Limb (tissue), 2 donors: ENCODE measurements around the gene OR2AE1.
"Not testable (repeated sequence)": the region's sequence is repeated elsewhere in the genome, so short reads cannot be mapped to it uniquely, and the experiment has no call there.

Experiments used
- DNase-seq, 2 donors: peaks; one replicate each; pipeline ENCODE4 v3.0.0-alpha.2; 2016; ENCODE audit errors: extremely low spot score in 2 of 2

Gene OR2AE1, protein sequence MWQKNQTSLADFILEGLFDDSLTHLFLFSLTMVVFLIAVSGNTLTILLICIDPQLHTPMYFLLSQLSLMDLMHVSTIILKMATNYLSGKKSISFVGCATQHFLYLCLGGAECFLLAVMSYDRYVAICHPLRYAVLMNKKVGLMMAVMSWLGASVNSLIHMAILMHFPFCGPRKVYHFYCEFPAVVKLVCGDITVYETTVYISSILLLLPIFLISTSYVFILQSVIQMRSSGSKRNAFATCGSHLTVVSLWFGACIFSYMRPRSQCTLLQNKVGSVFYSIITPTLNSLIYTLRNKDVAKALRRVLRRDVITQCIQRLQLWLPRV

DNA sequence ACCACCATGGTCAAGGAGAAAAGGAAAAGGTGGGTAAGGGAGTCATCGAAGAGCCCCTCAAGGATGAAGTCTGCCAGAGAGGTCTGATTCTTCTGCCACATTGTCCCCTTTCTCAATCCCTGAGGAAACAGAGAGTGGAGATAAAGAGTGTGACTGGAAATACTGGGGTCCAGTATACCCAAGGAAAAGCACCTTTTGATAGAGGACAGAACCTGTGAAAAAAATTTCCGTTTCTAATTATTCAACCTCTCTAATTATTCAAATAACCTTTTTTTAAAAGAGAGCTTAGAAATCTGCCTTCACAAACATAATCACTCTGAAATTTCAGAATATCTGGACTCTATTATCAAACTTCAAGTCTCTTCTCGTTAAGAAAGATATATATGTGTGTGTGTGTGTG, at the start of gene OR2AE1:
TSS of gene OR2AE1 (minus strand) at position 101 of the 400 bp plus-strand sequence. CDS start at position 101, 0 bp downstream.
- no peak for DNase-seq

DNA sequence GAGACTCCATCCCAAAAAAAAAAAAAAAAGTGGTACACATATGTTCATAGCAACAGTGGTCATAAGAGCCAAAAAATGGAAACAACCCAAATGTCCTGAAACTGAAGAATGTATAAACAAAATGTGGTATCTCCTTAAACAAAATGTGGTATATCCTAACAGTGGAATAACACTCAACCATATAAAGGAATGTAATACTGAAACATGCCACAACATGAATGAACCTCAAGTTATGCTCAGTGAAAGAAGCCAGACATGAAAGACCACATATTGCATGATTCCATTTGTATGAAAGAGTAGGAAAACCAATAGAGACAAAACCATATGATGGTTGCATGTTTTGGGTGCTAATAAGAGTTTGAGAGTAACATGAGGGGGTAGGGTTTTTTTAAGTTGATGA, 49.5 kb upstream of the OR2AE1 start:
- no peak for DNase-seq

DNA sequence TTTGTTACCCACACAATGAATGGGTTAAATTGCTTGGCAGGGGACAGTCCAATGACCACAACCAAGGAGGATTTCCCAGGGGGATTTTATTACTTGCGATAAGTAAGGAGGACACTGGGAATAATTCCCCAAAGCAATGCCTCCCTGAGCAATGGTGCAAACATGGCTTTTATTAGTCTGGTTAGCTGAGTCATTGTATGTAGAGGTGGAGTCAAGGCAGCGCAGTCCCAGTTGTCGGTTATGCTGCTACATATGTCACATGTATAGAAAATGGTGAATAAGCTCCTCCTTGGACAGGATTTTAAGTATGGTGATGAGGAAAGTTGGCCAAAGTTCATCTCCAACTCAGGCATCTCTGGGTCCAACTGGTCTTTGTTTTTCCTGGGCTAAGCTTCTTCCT, 46.4 kb upstream of the OR2AE1 start:
- DNase-seq = no peak

DNA sequence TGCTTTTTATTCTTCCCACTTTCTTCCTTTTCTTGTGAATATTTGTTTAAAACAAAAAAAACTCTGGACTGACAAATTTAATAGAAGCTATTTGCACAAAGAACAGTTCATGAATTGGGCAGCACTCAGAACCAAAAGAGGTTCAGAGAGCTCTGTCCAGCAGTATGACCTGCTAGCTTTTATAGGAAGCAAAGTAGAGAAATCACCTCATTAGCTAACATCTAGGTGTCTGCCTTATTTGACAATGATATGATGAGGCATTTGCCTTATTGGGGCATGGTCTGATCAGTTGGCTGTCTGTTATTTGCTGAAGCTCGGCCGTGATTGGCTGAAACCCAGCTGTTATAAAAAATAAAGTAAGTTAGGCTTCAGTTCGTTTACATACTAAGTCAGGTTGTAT, 43.3 kb upstream of the OR2AE1 start:
- no peak for DNase-seq

DNA sequence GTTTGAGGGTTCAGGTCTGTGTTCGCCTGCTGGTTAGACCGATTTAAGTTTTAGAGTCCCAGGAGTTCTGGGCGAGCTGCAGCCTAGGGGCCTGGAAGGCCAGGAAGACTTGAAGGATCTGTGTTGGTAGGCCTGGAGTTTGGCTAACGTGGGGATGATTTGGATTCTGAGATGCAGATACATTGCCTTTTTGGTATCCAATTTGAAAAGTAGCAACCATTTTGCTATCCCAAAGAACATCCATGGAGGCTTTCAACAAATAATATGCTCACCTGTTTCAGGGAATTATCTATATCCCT, 42.9 kb upstream of the OR2AE1 start:
- no peak for DNase-seq

DNA sequence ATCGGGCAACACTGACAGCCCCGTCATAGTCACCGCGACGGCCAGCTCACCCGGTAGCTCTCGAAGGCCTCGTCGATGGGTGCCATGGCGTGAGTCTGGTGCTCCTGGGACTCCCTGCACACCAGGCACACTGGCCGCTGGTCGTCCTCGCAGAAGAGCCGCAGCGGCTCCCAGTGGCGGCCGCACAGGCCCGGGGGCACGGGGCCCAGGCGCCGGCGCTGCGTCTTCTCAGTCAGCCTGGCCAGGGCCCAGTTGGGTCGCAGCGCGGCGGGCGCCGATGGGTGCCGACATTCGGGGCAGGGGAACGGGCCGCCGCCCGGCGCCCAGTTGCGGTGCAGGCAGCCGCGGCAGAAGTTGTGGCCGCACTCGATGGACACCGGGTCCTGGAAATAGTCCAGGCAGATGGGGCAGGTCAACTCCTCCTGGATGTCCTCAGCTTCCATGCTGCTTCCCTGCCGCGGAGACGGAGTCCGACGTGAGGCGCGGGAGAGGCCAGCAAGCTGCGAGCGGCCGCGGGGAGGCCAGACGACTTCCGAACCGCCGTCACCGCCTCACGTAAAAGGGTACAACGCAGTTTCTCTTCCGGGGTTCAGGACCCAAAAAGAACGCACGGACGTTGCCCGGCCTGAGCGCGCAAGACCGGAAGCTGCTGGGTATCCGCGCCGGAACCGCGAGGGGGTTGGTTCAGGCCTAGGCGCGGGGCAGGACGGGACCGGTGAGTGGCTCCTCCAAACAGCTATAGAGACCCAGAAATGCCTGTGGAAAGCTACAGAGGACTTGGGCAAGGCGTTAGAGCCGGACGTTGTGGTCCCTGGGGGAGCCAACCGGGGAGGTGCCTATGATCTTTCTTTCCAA, 42.4 kb upstream of the OR2AE1 start, which contains the start of gene TRIM4:
TSS of gene TRIM4 (minus strand) at position 572 of the 855 bp plus-strand sequence. CDS start at position 443, 129 bp downstream.
- peak; percentile 84 to 89 for DNase-seq

DNA sequence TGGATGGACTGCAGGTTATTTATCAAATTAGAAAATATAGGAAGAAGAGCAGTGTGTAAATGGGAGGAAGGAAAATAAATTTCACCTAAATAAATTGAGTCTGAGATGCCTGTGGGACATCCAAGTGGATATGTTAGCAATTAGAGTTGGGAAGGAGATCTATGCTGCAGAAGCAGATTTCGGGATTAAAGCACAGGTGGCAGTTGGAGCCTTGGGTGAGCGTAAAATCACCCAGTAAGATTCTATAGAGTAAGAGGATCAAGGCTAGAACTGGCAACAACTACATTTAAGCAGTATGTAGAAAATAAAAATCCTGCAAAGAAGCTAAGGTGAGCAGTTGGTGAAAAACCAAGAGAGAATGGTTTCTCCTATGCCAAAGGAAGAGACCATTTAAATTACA, 34.1 kb upstream of the OR2AE1 start:
- no peak for DNase-seq

DNA sequence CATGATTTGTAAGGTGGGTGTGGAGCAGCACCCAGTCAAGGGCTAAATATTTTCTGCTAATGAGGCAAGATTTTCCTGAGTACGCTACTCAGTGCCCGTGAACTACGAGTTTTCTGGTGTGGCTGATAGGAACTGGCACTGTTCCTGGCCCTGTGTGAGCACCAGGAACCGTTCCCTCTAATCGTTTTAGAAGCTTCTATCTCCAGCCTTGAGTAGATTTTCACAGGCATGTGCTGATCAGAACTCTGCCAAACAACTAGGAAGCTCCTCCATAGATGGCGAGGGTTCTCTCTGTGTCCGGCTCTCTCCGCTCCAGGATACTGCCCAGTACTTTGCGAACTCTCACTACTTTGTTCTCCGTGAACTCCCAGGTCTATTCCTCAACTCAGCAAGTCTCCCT, 24.7 kb upstream of the OR2AE1 start:
- no peak for DNase-seq

DNA sequence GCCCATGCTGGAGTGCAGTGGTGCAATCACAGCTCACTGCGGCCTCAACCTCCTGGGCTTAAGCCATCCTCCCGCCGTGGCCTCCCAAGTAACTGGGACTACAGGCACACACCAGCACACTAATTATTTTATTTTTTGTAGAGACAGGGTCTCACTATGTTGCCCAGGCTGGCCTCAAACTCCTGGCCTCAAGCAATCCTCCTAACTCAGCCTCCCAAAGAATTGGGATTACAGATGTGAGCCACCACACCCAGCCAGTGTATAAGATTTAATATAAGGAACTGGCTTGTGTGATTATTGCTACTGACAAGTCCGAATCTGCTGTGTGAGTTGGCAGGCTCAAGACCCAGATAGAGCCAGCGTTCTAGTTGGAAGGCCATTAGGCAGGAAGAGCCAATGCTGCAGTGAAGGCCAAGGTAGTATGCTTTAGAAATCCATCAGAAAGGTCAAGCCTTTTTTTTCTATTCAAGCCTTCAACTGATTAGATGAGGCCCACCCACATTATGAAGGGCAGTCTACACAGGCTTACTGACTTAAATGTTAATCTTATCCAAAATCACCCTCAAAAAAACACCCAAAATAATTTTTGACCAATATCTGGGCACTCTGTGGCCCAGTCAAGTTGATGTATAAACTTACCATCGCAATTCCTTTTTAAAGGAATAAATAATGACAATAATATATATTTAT, 23.1 kb upstream of the OR2AE1 start:
- no peak for DNase-seq

DNA sequence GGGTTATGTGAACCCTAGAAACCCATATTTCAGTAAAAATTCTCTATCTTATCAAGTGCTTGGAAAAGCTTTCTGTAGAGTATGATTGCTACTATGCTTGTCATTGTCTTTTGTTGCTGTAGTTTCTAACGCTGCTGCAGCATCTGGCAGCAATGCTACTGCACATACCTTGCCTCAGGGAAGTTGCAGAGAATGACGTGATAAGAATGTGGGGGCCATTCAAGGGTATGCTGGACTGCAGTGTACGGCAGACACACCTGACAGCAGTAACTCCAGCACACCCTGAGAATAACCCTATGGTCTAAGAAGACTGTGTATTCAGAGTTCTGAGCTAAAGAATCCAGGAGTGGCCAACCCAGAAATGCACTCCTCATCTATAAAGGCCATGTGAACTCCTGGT, 22.0 kb upstream of the OR2AE1 start:
- DNase-seq = no peak

DNA sequence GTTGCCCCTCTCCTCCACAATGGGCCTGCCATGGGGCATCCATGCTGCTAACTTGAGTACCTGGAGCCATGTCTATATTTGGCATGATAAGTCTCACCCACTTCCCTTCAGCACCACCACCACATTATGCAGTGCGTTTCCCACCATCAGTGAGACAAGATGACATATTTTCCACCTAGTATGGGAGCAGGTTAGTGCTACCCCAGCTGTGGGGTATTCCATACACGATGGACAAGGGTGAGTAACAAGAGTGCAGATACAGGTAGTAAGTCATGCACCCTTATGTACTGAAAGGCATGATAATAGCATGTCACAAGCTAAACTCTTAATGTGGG, 21.2 kb upstream of the OR2AE1 start:
- DNase-seq = no peak

DNA sequence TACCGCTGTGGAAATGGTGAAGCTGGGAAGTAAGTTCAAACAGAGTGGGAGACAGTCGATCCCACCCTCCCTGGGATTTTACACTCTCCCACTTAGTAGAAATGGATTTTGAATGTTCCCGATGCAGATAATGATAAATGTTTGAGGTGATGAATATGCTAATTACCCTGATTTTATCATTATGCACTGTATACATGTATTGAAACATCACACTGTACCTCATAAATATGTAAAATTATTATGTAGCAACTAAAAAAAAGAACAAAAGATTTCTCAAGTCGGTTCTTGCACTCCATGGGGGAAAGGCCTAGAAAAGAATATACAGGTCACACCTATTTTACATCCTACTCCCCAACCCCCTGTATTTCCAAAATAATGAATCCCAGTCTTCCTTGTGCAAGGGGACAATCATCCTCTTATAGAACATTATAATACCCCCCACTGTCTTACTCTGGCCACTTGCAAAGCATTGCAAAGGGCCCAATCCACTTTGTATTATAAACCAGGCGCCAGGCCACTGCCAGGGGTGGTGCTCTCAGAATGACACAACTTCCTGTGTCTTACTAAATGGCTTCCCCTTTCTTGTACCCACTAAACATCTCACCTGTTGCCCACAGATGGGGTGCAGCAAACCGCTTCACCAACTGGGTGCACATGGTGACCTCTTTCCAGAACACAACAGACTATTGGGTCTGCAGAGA, 20.6 kb upstream of the OR2AE1 start:
- DNase-seq = no peak

DNA sequence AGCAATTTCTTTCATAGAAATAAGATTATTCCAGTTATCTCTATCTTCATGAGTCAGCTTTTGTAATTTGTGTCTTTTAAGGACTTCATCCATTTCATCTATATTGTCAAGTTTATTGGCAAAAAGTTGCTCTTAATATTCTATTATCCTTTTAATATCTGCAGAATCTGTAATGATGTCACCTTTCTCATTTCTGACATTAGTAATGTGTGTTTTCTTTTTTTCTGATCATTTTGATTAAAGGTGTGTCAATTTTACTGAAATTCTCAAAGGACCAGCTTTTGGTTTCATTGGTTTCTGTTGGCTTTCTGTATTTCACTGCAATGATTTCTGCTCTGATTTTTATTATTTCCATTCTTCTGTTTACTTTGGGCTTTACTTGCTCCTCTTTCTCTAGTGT, 17.9 kb upstream of the OR2AE1 start:
- no peak for DNase-seq

DNA sequence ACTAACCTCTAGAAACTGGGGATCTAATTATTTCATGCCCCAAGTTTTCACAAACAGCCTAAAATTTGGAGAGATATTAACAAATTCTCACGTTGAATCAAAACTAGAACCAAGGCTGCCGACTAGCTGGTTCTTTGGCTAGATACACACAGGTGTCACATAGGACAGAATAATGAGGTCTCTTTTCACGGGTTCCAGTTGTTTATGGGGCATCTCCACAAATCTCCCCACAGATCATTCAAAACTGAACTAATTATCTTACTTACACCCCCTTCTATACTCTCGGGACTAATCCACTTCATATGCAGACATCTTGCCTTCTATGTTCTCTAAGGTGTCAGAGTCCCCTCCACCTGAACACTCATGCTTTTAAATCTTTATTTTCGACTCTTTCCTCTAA, 16.4 kb upstream of the OR2AE1 start:
- no peak for DNase-seq

DNA sequence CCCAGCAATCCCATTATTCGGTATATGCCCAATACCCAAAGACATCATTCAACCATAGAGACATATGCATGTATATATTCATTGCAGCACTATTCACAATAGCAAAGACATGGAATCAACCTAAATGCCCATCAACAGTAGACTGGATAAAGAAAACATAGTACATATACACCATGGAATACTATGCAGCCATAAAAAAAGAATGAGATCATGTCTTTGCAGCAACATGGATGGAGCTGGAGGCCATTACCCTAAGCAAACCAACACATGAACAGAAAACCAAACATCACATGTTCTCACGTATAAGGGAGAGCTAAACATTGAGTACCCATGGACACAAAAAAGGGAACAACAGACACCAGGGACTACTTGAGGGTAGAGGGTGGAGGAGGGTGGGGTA, 13.5 kb upstream of the OR2AE1 start:
- DNase-seq = not testable (repeated sequence)

DNA sequence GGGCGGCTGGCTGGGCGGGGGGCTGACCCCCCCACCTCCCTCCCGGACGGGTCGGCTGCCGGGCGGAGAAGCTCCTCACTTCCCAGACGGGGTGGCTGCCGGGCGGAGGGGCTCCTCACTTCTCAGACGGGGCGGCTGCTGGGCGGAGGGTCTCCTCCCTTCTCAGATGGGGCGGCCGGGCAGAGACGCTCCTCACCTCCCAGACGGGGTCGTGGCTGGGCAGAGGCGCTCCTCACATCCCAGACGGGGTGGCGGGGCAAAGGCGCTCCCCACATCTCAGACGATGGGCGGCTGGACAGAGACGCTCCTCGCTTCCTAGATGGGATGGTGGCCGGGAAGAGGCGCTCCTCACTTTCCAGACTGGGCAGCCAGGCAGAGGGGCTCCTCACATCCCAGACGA, 11.5 kb upstream of the OR2AE1 start:
- DNase-seq = not testable (repeated sequence)

DNA sequence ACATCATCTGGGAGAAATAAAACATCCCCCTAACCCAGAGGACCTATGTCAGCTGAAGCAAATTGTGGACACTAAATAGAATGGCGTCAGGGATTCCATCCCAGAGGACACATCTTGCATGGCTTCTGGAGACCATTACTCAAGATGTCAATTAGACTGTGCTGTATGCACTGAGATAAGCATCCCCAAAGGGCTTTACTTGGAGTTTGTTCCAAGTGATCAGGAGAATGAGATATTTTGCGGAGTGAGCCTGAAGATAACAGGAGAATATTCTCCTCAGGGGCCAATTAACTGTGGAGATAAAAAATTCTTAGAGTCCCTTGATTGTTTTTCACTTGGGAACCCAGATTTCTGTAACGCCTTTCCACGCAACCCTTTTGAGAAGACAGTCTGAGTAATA, 4.5 kb upstream of the OR2AE1 start:
- no peak for DNase-seq

DNA sequence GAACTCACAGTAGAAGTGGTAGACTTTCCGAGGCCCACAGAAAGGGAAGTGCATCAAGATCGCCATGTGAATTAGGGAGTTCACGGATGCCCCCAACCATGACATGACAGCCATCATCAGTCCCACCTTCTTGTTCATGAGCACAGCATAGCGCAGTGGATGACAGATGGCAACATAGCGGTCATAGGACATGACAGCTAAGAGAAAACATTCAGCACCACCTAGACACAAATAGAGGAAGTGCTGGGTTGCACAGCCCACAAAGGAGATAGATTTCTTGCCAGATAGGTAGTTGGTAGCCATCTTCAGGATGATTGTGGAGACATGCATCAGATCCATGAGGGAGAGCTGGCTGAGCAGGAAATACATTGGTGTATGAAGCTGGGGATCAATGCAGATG, 342 bp downstream of the OR2AE1 start:
- no peak for DNase-seq

DNA sequence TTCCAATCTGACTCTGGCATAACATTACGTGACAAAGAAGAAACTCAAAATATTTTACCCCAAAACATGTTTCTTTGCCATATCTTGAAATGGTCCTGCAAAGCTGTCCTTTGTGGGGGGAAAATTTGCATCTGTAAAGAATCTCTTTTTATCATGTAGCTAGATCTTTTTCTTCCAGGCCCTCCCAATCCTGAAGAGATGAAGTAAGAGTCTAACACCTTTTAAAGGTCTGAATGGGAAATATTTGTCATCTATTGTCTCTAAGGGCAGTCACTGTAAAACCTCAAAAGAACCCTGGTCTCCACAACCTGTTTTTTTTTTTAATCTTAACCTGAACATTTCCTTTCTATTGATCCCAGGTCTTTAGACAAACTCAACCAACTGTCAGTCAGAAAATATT, 8.6 kb downstream of the OR2AE1 start:
- no peak for DNase-seq

DNA sequence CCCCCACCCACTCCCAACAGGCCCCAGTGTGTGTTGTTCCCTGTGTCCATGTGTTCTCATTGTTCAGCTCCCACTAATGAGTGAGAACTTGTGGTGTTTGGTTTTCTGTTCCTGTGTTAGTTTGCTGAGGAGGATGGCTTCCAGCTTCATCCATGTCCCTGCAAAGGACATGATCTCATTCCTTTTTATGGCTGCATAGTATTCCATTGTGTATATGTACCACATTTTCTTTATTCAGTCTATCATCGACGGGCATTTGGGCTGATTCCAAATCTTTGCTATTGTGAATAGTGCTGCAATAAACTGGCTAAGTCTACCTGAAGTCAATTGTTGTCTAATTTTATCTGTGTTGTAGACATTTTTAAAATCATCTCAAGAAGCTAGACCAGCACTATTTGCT, 9.4 kb downstream of the OR2AE1 start:
- not testable (repeated sequence) for DNase-seq

DNA sequence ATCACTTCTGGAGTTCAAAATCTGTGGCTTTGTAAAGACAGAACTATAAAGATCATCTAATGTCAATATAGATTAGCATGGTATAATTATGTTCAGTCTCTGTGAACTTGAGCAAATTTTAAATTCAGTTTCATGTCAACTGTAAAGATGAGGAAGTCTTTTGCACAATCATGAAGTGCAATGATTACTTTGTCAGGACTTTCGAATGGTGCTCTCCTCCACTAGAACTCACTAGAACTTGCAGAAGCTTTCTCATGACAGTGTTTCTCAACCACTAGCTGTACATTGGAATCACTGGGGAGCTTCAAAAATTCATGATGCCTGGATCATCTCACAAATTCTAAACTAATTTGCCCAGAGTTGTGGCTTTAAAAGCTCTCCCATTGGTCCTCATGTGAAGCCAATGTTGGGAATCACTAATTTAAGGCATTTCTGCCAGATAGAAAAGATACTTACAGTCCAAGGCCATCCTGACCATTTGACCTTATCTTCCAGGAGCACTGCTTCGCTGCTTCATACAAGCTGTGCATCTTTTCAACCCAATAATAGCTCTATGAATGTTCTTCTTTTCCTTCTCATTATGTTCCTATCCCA, 12.9 kb downstream of the OR2AE1 start:
- no peak for DNase-seq
